DND-41 (cell line): ENCODE measurements around the gene NPEPPS.
"Not testable (repeated sequence)": the region's sequence is repeated elsewhere in the genome, so short reads cannot be mapped to it uniquely, and the experiment has no call there.

ENCODE experiments used
- ATAC-seq: fragments of 200-7000 bp; cut with Tn5 transposase; 3 replicates; pipeline ENCODE4 v1.9.1; 2021; ENCODE audit warnings: low read depth; ENCODE audit not compliant: insufficient read depth
- DNase-seq: peaks from one replicate; pipeline ENCODE4 v3.0.0-alpha.2; 2020
- H2AFZ ChIP-seq: 2 replicates; pipeline ENCODE4 v1.6.0; 2012; ENCODE audit warnings: low read depth, low read length
- H3K27ac ChIP-seq: 2 replicates; pipeline ENCODE4 v1.5.1; 2012; ENCODE audit warnings: low read length, inconsistent platforms
- H3K27me3 ChIP-seq: fragments of 200-600 bp; sonication (generic); 2 replicates; pipeline ENCODE4 v1.6.0; 2012; ENCODE audit warnings: low read length, mild to moderate bottlenecking, inconsistent platforms; ENCODE audit not compliant: insufficient read depth, poor library complexity
- H3K36me3 ChIP-seq: 2 replicates; pipeline ENCODE4 v1.5.1; 2012; ENCODE audit warnings: low read length, inconsistent platforms; ENCODE audit not compliant: insufficient read depth
- H3K4me1 ChIP-seq: 2 replicates; pipeline ENCODE4 v1.5.1; 2012; ENCODE audit warnings: mild to moderate bottlenecking, low read length; ENCODE audit not compliant: insufficient read depth
- H3K4me2 ChIP-seq: 2 replicates; pipeline ENCODE4 v1.6.0; 2012; ENCODE audit warnings: mild to moderate bottlenecking, moderate library complexity, low read length, inconsistent platforms; ENCODE audit not compliant: insufficient read depth
- H3K4me3 ChIP-seq, 2 experiments: fragments of 200-600 bp in 1 of 2; shearing (Covaris generic) in 1 of 2; 2 replicates each; pipeline ENCODE4 v1.5.1; 2012 to 2016; ENCODE audit warnings: inconsistent platforms in 2 of 2, low read length in 2 of 2, mild to moderate bottlenecking in 2 of 2, low read depth in 1 of 2, moderate library complexity in 1 of 2
- H3K79me2 ChIP-seq: 2 replicates; pipeline ENCODE4 v1.6.0; 2012; ENCODE audit warnings: low read length, inconsistent platforms; ENCODE audit not compliant: insufficient read depth
- H3K9ac ChIP-seq: 2 replicates; pipeline ENCODE4 v1.6.0; 2012; ENCODE audit warnings: low read depth, mild to moderate bottlenecking, inconsistent platforms, low read length, moderate library complexity
- H3K9me3 ChIP-seq: 2 replicates; pipeline ENCODE4 v1.5.1; 2012; ENCODE audit warnings: low read length, moderate library complexity, mild to moderate bottlenecking, inconsistent platforms; ENCODE audit not compliant: insufficient read depth, severe bottlenecking
- H4K20me1 ChIP-seq: 2 replicates; pipeline ENCODE4 v1.6.0; 2012; ENCODE audit warnings: low read length; ENCODE audit not compliant: insufficient read depth
- CTCF ChIP-seq: IDR thresholded peaks from 2 replicates; pipeline ENCODE4 v1.5.1; 2012; ENCODE audit warnings: borderline replicate concordance, low read length, moderate library complexity, mild to moderate bottlenecking; ENCODE audit not compliant: poor library complexity, severe bottlenecking; ENCODE audit errors: extremely low read depth

NPEPPS gene

GRCh38 chr17:47530557-47531232, at the start of gene NPEPPS:
Gene NPEPPS (plus strand): TSS chr17:47531108. CDS start chr17:47531301, 193 bp downstream.
- H3K27ac ChIP-seq, result peak within 1 kb of the TSS; percentile 86
- ATAC-seq, result peak; percentile 70

GRCh38 chr17:47491841-47492212, 39.1 kb upstream of the NPEPPS start:
- peak overlapping the region; percentile 77 for H2AFZ ChIP-seq
- ATAC-seq, result not testable (repeated sequence)
- peak overlapping the region; percentile 81 for H3K27ac ChIP-seq

More at GRCh38 chr17:47530557-47531232, at the start of gene NPEPPS:
- Histone ChIP-seq H3K4me1 (peaks cover 14% of the 10 kb centered on the region; the same call in 1 of the 2 replicates), H3K79me2 (peaks cover 28% of the 10 kb centered on the region), H3K4me2 (peak within 1 kb of the TSS; percentile 80), H2AFZ (peak within 1 kb of the TSS; percentile 94), H3K9ac (peak within 1 kb of the TSS; percentile 65), H3K4me3 (peak within 1 kb of the TSS; percentile 59 to 72; a peak in 3 of 4 replicates)
- DNase-seq, result peak; percentile 96
- not testable (repeated sequence) for H3K9me3 ChIP-seq, H4K20me1 ChIP-seq, H3K27me3 ChIP-seq, H3K36me3 ChIP-seq

GRCh38 chr17:47499074-47499473, 31.8 kb upstream of the NPEPPS start:
- ATAC-seq, result not testable (repeated sequence)

More at GRCh38 chr17:47491841-47492212, 39.1 kb upstream of the NPEPPS start:
- peak overlapping the region; percentile 43 to 73; a peak in 3 of 4 replicates for H3K4me3 ChIP-seq
- not testable (repeated sequence) for H3K9me3 ChIP-seq, DNase-seq, H4K20me1 ChIP-seq, H3K79me2 ChIP-seq, H3K27me3 ChIP-seq, H3K36me3 ChIP-seq
- peaks cover 15% of the 10 kb centered on the region for H3K4me1 ChIP-seq
- H3K9ac ChIP-seq, result peak overlapping the region; percentile 61
- peak overlapping the region; percentile 69 for H3K4me2 ChIP-seq

GRCh38 chr17:47499494-47499893, 31.4 kb upstream of the NPEPPS start:
- not testable (repeated sequence) for ATAC-seq, H3K9me3 ChIP-seq, DNase-seq, H3K4me2 ChIP-seq, H3K36me3 ChIP-seq, H3K27ac ChIP-seq, H3K79me2 ChIP-seq, H3K27me3 ChIP-seq, H3K9ac ChIP-seq, H3K4me3 ChIP-seq, H2AFZ ChIP-seq, H4K20me1 ChIP-seq
- peaks cover 26% of the 10 kb centered on the region for H3K4me1 ChIP-seq

More at GRCh38 chr17:47499074-47499473, 31.8 kb upstream of the NPEPPS start:
- not testable (repeated sequence) for H2AFZ ChIP-seq, H3K27me3 ChIP-seq, H3K4me2 ChIP-seq, H3K9me3 ChIP-seq, H3K79me2 ChIP-seq, H3K9ac ChIP-seq, DNase-seq, H4K20me1 ChIP-seq, H3K36me3 ChIP-seq, H3K27ac ChIP-seq, H3K4me3 ChIP-seq
- peaks cover 26% of the 10 kb centered on the region for H3K4me1 ChIP-seq

GRCh38 chr17:47500620-47501019, 30.3 kb upstream of the NPEPPS start:
- peaks cover 26% of the 10 kb centered on the region for H3K4me1 ChIP-seq
- TF ChIP-seq CTCF, result peak; percentile 46
- not testable (repeated sequence) for ATAC-seq, H3K4me2 ChIP-seq, H2AFZ ChIP-seq, H4K20me1 ChIP-seq, H3K36me3 ChIP-seq, H3K27me3 ChIP-seq, H3K9me3 ChIP-seq, H3K4me3 ChIP-seq, H3K79me2 ChIP-seq, H3K27ac ChIP-seq, H3K9ac ChIP-seq
- peak; percentile 17 for DNase-seq

GRCh38 chr17:47502122-47502731, 28.7 kb upstream of the NPEPPS start:
- not testable (repeated sequence) for H3K27me3 ChIP-seq, H3K9me3 ChIP-seq, H4K20me1 ChIP-seq, H3K36me3 ChIP-seq, H3K79me2 ChIP-seq, H3K4me3 ChIP-seq
- Histone ChIP-seq H2AFZ (peak overlapping the region; percentile 79), H3K27ac (peak overlapping the region; percentile 84), H3K9ac (peak overlapping the region; percentile 41), H3K4me2 (peak overlapping the region; percentile 55), H3K4me1 (peaks cover 26% of the 10 kb centered on the region)
- ATAC-seq, result peak; percentile 95
- DNase-seq, result peak; percentile 47

- not testable (repeated sequence) for H3K9me3 ChIP-seq, H3K36me3 ChIP-seq, H4K20me1 ChIP-seq, H3K4me2 ChIP-seq, H3K79me2 ChIP-seq, H3K27me3 ChIP-seq, DNase-seq, H3K4me3 ChIP-seq
- ATAC-seq, result peak; percentile 53
- Histone ChIP-seq H2AFZ (peak overlapping the region; percentile 31), H3K4me1 (peaks cover 26% of the 10 kb centered on the region), H3K27ac (peak overlapping the region; percentile 84), H3K9ac (peak overlapping the region; percentile 41)
Observed at GRCh38 chr17:47502776-47503455, 28.0 kb upstream of the NPEPPS start.
